ENCODE results near the gene HIVEP3.

HIVEP3 gene

DNA sequence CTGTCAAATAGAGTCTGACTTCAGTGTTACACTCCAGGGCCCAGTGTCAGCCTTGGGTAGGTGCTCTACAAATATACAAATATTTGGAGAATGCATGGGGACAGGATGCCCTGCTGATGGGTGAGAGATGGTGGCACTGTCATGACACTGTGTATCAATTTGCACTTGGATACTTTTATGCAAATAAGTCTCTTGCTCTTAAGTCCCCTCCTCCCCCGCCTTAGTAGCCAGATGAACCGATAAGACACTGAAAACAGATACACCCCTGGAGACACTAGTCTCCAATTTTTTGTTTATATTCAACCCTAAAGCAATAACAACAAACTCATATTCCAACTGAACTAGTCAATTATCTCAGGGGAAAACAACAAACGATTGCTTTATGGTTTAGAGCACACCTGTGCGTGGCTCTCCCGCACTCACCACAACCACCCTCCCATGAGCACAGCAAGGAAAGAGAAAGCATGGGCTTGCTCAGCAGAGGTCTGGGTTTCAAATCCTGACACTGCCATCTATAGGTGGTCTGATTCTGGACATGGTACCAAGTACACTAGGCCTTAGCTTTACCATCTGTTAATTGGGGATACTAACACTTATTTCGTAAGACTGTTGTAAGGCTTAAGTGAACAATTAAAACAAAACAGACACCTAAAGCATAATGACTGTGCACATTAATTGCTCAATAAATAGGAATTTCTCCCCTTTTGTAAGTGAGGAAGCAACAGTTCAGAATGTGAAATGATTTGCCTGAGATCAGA is 50.3 kb downstream of the HIVEP3 start:
- DNase-seq = peak; percentile 20

GRCh38 chr1:41866285-41866684 is 52.4 kb downstream of the HIVEP3 start:
- no peak for DNase-seq

DNA sequence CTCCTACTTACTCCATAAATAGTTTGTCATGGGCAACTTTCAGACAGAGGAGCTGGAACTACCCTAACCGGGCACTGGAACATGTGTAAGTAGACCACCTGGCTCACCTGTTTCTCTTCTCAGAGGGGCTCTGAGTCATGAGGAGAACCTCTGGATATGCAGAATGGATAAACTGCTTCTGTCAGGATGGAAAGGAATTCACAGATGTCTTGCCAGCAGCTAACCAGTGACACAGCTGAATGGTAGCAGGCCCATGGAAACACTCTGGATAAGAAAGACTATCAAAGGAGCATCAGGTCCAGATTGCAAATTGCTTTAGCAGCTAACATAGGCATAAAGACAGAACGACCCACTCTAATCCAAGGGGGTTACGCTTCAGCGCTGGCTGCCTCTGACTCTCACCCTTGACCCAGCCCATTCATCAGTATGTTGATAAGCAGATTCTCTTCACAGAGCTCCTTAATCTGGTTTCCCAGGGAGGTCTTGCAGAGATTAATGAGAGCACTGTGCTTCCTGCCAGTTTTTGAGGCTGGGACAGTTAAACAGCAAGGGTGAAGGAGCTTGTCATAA is 54.2 kb downstream of the HIVEP3 start:
- DNase-seq = no peak

DNA sequence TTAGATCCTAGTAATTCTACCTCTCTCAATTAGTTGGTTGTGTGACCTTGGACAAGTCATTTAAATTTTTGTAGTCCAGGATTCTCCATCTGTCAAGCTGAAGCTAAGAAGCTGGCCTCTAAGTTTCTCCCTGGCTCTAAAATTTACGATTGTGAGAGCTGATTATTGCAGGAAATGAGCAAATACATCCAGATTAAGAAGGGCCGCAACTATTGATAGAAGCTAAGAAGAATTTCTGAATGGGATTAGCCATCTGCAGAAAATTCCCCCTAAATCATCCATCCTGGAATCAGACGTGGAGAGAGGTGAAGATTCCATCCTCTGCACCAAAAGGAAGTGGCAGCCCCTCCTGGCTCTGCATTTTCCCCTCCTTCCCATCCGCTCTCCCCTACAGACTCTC is 55.0 kb downstream of the HIVEP3 start:
- DNase-seq = no peak

- DNase-seq = peak; percentile 76
Measured at GRCh38 chr1:41862384-41863221, 56.1 kb downstream of the HIVEP3 start.

- DNase-seq = peak; percentile 61
Measured at GRCh38 chr1:41861535-41862383, 57.0 kb downstream of the HIVEP3 start.

DNA sequence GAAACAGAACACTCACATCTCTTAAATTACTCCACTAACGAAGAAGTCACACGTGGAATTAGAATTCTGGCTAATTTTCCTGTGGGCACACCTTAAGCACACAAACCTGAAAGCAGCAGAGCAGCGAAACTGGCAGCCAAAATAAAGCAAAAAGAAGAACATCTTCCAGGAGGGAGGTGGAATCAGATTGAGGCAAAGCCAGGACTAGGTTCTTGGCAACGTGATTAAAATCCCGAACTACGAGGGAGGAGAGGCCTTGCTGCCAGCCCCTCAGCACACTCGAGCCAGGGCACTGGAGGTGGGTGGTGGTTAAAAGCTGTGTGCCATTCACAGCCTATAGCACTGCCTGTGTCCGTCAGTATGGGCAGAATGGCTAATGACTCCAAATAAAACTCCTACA is 58.0 kb downstream of the HIVEP3 start:
- DNase-seq = no peak

GRCh38 chr1:41860214-41860613 is 58.5 kb downstream of the HIVEP3 start:
- DNase-seq = no peak

DNA sequence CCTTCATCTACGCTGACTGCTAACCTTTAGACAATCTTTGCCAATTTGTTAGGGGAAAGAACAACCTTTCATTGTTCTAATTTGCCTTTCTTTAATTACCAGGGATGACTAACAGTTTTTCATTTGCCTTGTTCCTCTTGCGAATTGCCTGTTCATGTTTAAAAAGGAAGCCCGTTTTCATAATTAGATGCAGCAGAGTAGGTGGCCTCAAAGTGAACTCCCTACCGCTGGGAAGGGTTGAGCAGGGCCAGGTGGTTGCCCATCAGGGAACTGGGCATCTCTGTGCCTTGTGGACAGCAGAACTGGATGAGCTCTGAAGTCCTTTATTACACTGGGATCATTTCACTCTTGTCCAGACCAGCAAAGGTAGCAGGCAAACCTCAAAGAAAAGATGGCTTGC is 59.0 kb downstream of the HIVEP3 start:
- no peak for DNase-seq

DNA sequence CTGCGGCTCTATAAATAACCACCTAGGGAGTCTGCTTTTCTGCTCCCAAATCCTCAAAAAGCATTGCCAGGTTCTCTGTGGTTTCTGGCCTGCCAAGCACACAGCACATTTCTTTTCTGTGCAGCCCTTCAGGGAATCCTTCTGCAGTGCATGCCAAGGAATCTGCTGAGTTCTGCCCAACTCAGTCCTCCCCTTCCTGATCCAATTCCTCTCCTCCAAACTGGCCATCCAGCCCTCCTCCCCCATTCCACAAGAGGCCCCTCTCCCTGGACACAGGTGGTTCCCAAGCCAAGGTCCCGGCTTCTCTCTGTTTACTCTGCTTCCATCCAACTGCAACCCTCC is 61.8 kb downstream of the HIVEP3 start:
- no peak for DNase-seq

- DNase-seq = no peak
Measured at GRCh38 chr1:41856151-41856943, 62.4 kb downstream of the HIVEP3 start.

DNA sequence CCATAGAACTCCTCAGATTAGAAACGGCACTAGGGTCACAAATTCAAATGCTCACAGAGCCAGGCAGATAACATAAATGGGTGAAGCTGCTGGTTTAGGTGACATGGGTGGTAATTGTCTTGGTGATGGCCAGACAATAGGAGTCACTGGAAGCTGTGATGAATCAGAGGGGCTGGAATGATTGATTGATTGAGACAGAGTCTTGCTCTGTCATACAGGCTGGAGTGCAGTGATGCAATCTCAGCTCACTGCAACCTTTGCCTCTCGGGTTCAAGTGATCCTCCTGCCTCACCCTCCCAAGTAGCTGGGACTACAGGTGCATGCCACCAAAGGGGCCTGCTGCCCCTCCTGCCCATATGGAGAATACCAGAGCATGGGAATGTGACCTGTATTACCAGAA is 63.0 kb downstream of the HIVEP3 start:
- DNase-seq = no peak

GRCh38 chr1:41853907-41854306 is 64.8 kb downstream of the HIVEP3 start:
- no peak for DNase-seq

DNA sequence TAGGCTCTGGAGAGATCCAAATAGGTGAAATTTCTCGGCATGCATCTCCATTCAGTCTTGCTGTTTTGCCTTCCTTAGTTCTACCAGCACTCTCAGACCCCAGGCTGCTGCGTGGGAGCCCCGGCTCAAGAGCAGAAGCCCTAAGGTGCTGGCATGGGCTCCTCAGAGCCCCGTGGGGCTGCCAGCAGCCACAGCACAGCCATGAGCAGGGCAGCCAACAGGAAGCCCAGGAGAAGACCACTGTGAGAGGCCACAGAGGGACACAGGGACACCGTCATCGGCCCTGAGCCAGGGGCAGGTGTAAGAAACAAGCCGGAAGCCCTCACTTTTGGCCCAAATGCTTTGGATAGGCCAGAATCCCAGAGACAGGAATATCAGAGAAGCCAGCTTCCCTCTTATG is 66.6 kb downstream of the HIVEP3 start:
- no peak for DNase-seq

- peak; percentile 71 for DNase-seq
Measured at GRCh38 chr1:41851589-41851988, 67.1 kb downstream of the HIVEP3 start.

- no peak for DNase-seq
Measured at GRCh38 chr1:41850029-41850428, 68.7 kb downstream of the HIVEP3 start.

- DNase-seq = no peak
Measured at GRCh38 chr1:41849211-41849759, 69.4 kb downstream of the HIVEP3 start.

DNA sequence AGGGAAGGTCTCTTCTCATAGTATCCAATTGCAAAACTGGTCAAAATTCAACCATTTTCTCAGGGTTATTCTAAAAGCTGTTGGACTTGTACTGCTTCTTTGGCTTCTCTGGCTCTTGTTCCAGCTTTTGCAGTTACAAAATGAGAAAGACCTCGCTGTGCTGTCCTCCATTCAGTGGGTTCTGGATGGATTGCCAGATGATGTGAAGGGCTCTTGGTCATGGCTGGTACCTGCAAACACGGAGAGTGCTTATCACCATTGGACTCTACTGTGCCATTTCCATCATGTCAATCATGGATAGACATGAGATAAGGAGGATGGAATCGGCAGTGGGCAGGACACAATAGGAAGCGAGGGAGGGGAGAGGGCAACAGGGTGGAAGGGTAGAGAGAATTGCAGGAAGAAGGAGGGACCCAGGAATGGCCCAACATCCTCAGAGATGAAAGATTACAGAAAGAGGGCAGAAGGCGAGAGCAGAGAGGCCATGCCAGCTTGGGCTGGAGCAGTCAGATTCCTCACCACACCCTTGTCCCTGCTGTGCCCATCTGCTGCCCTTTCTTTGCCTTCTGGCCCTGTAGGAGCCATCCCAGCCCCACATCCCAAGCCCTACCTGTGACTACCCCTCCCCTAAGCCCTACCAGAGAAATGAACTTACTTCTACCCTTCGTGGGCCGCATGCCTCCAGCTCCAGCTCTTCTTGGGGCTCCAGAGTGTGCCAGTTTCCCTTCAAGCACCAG is 70.3 kb downstream of the HIVEP3 start:
- no peak for DNase-seq

- DNase-seq = no peak
Measured at GRCh38 chr1:41847733-41848132, 71.0 kb downstream of the HIVEP3 start.

- no peak for DNase-seq
Measured at GRCh38 chr1:41846625-41847405, 71.9 kb downstream of the HIVEP3 start.
